GM23338 (cell line): ENCODE data around the gene CARMIL1.

Experiments
- CREB1 ChIP-seq: fragments of 250-450 bp; sonication (Bioruptor Pico); IDR thresholded peaks from 2 replicates; pipeline ENCODE4 v1.5.0; 2020; ENCODE audit warnings: low read depth, mild to moderate bottlenecking, moderate library complexity
- CTCF ChIP-seq, 2 experiments: fragments of 200-600 bp in 1 of 2; sonication (generic) in 1 of 2; conservative IDR thresholded peaks; 2 replicates each; pipeline versions ENCODE4 v1.5.1 to v1.6.1; 2016 to 2017; ENCODE audit warnings: antibody characterized with exemption in 2 of 2, low read depth in 2 of 2, mild to moderate bottlenecking in 2 of 2, moderate library complexity in 1 of 2
- ETS1 ChIP-seq: IDR thresholded peaks from 2 replicates; pipeline ENCODE4 v1.6.1; 2016; ENCODE audit warnings: antibody characterized with exemption
- EZH2 ChIP-seq: fragments of 200-600 bp; sonication (generic); IDR thresholded peaks from one replicate; pipeline ENCODE4 v1.8.0; 2017; ENCODE audit warnings: antibody characterized with exemption, mild to moderate bottlenecking, low read depth; ENCODE audit not compliant: unreplicated experiment
- EZH2phosphoT487 ChIP-seq: fragments of 200-600 bp; sonication (generic); IDR thresholded peaks from one replicate; pipeline ENCODE4 v1.8.1; 2018; ENCODE audit warnings: antibody characterized with exemption; ENCODE audit not compliant: unreplicated experiment
- JUNB ChIP-seq: IDR thresholded peaks from one replicate; pipeline ENCODE4 v1.6.1; 2016; ENCODE audit warnings: antibody characterized with exemption; ENCODE audit not compliant: unreplicated experiment
- NANOG ChIP-seq: IDR thresholded peaks from 2 replicates; pipeline ENCODE4 v1.6.1; 2016; ENCODE audit warnings: antibody characterized with exemption, borderline replicate concordance
- POLR2AphosphoS5 ChIP-seq: IDR thresholded peaks from 2 replicates; pipeline ENCODE4 v1.6.1; 2016; ENCODE audit warnings: antibody characterized with exemption, low read depth
- REST ChIP-seq: IDR thresholded peaks from one replicate; pipeline ENCODE4 v1.6.1; 2018; ENCODE audit warnings: antibody characterized with exemption; ENCODE audit not compliant: unreplicated experiment
- STAT1 ChIP-seq: IDR thresholded peaks from one replicate; pipeline ENCODE4 v1.6.1; 2016; ENCODE audit warnings: antibody characterized with exemption; ENCODE audit not compliant: unreplicated experiment
- ZNF114 ChIP-seq: fragments of 250-450 bp; sonication (Bioruptor Pico); IDR thresholded peaks from 2 replicates; pipeline ENCODE4 v1.5.0; 2020; ENCODE audit warnings: mild to moderate bottlenecking, moderate library complexity

- TF ChIP-seq CTCF (conservative IDR thresholded peaks at IDR 0.05; ENCODE audit: low read depth in 2 of 2) = no peak
- TF ChIP-seq EZH2phosphoT487 = no peak
- no peak for TF ChIP-seq POLR2AphosphoS5
- no peak for TF ChIP-seq EZH2
- no peak for TF ChIP-seq REST
- TF ChIP-seq ETS1 = no peak
- TF ChIP-seq CREB1 (CRISPR knock-in tag) = no peak
- no peak for TF ChIP-seq ZNF114 (CRISPR knock-in tag)
- TF ChIP-seq JUNB = no peak
- TF ChIP-seq STAT1 = no peak
- TF ChIP-seq NANOG = no peak
These were observed 51.9 kb downstream of the CARMIL1 start for GRCh38 chr6:25330796-25331685.
